Lower leg skin (tissue), 4 donors: ENCODE data around the gene SIX4. TPM values are rescaled to one million over a fixed set of nuclear protein-coding genes. Genes with fewer than 3 reads are reported as not detected.

Experiments
- DNase-seq, 2 donors: peaks; one replicate each; pipeline ENCODE4 v3.0.0-alpha.2; 2019; ENCODE audit warnings: low spot score in 2 of 2
- H3K4me3 ChIP-seq: fragments of 200-600 bp; sonication (generic); 2 replicates; pipeline ENCODE4 v1.5.1; 2017; ENCODE audit warnings: mild to moderate bottlenecking, low read depth; ENCODE audit not compliant: poor library complexity, severe bottlenecking
- CTCF ChIP-seq, 3 donors: fragments of 450-650 bp; IDR thresholded peaks; one replicate each; pipeline ENCODE4 v1.5.1; 2016; ENCODE audit warnings: antibody characterized with exemption in 3 of 3, mild to moderate bottlenecking in 3 of 3, moderate library complexity in 2 of 3
- POLR2A ChIP-seq, 2 donors: fragments of 450-650 bp; IDR thresholded peaks; one replicate each; pipeline ENCODE4 v1.6.1; 2016 to 2017; ENCODE audit warnings: antibody characterized with exemption in 2 of 2, mild to moderate bottlenecking in 1 of 2, moderate library complexity in 1 of 2
- WGBS, 2 donors: methylation state at CpG; one replicate each; pipeline ENCODE4 v1.1.5; 2018; 5-methylcytosine and 5-hydroxymethylcytosine counted together
- intact Hi-C: fragments of 100-400 bp; cut with DNase I; formaldehyde crosslinking; loops from one replicate; pipeline ENCODE4 v1.15.0; 2023; ENCODE audit warnings: low total_unique reads
- total RNA-seq, 4 donors: library from RNA; depleted of rRNA; stranded (reverse); fragments of >200 nt; gene quantifications; one replicate each; pipeline ENCODE4 v1.1.0, GENCODE V29; 2016

Gene SIX4
- total RNA-seq, 4 donors from 2014 or later = 0.38 to 0.98 (median 0.60) TPM

DNA sequence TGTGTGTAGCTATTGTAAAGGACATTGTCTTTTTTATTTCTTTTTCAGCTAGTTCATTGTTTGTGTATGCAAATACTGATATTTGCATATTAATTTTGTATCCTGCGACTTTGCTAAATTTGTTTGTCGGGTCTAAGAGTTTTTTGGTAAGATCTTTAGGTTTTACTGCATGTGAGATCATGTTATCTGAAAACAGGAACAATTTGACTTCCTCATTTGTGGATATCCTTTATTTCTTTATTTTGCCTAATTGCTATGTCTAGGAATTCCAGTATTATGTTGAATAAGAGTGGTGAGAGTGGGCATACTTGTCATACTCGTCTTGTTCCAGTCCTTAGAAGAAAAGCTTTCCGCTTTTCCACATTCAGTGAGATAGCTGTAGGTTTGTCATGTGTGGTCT is 28.8 kb downstream of the SIX4 start:
- H3K4me3 ChIP-seq = no peak overlapping the region
- 77% methylated on average over 4 of the region's 4 CpGs for WGBS, 2 donors
- no peak for DNase-seq
- intact Hi-C loops = no loop called here
- TF ChIP-seq POLR2A (IDR thresholded peaks at IDR 0.05) (no peak), CTCF (IDR thresholded peaks at IDR 0.05) (no peak)

DNA sequence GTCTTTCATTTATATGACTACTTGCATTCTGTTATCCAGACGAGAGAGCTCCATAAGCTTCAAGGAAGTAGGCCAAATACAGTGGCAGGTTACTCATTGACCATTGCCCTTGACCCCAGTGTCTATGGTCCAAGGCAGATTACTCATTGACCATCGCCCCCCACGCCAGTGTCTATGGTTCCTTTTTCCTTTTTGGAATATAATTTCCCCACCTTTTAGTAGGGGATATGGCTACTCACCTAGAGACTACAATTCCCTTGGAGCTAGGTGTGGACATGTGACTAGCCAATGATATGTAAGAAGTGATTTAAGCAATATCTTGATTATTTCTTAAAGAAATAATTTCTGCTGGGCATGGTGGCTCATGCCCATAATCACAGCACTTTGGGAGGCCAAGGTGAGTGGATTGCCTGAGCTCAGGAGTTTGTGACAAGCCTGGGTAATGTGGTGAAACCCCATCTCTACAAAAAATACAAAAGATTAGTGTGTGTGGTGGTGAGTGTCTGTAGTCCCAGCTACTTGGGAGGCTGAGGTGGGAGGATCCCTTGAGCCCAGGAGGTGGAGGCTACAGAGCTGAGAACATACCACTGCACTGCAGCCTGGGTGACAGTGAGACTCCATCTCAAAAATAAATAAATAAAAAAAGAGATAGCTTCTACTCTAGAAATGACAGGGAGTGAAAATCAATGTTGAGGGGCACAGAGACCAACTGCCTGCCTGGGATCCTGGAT is 32.6 kb downstream of the SIX4 start:
- intact Hi-C loops = no loop called here
- 87 to 95% methylated on average over 3 of the region's 3 CpGs for WGBS, 2 donors
- no peak for TF ChIP-seq CTCF (IDR thresholded peaks at IDR 0.05)
- TF ChIP-seq POLR2A (IDR thresholded peaks at IDR 0.05) = no peak
- H3K4me3 ChIP-seq = no peak overlapping the region
- DNase-seq = no peak

DNA sequence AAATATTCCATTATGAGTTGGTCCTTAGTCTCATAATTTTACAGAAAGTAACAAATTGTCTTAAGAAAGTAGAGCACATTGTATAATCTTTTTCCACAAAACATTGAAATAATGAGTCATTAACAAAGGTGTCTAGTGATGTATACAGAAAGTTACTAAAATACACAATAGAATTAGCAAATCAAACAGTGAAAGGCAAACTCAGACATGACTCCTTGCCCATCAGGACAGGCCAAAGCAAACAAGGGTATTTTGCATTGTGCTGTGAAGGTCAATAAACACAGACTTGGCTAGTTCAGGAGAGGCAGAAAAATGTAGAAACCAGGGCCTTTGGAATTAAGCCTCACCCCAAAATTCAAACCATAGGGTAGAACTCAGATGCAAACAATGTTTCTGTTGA is 37.3 kb downstream of the SIX4 start:
- no peak overlapping the region for H3K4me3 ChIP-seq
- no peak for DNase-seq
- intact Hi-C loops = no loop called here
- TF ChIP-seq POLR2A (IDR thresholded peaks at IDR 0.05) = no peak
- no peak for TF ChIP-seq CTCF (IDR thresholded peaks at IDR 0.05)

GRCh38 chr14:60684203-60684602 is 39.9 kb downstream of the SIX4 start:
- DNase-seq = no peak
- WGBS, 2 donors = 49 to 56% methylated on average over 2 of the region's 2 CpGs
- TF ChIP-seq POLR2A (IDR thresholded peaks at IDR 0.05) (no peak), CTCF (IDR thresholded peaks at IDR 0.05) (no peak)
- no peak overlapping the region for H3K4me3 ChIP-seq
- intact Hi-C loops = no loop called here

DNA sequence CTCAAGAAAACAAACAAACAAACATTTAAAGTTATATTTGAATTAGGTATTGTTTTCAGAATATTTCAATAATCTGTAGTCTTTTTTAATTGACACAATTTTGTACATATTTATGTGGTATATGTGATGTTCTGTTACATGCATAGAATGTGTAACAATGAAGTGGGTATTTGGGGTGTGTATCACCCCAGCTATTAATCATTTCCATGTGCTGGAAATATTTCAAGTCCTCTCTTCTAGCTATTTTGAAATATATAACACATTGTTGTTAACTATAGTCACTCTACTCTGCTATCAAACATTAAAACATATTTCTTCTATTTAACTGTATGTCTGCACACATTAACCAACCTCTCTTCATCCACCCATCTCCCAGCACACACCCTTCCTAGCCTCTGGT is 42.9 kb downstream of the SIX4 start:
- no peak for TF ChIP-seq POLR2A (IDR thresholded peaks at IDR 0.05)
- no peak for TF ChIP-seq CTCF (IDR thresholded peaks at IDR 0.05)
- intact Hi-C loops = no loop called here
- H3K4me3 ChIP-seq = no peak overlapping the region
- DNase-seq = no peak

DNA sequence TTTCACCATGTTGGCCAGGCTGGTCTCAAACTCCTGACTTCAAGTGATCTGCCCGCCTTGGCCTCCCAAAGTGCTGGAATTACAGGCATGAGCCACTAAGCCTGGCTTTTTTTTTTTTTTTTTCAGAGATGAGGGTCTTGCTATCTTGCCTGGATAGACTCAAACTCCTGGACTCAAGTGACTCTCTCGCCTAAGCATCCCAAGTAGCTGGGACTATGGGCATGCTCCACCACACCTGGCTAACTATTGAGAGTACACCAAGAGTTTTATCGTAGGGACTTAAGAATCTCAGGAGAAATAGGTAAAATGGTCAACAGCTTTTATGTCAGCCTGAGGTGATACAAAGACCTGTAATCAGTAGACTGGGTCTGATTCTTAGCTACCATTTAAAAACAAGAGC is 43.6 kb downstream of the SIX4 start:
- H3K4me3 ChIP-seq = no peak overlapping the region
- no peak for TF ChIP-seq CTCF (IDR thresholded peaks at IDR 0.05)
- TF ChIP-seq POLR2A (IDR thresholded peaks at IDR 0.05) = no peak
- intact Hi-C loops = no loop called here
- DNase-seq = no peak
- 94 to 95% methylated on average over 3 of the region's 3 CpGs for WGBS, 2 donors
